AG04449 (cell line): ENCODE measurements around the gene DAB2IP.
A peak's percentile ranks its signal among the peaks of the same experiment; 100 is the strongest.

Experiments used
- CTCF ChIA-PET: fragments of 350-600 bp; formaldehyde crosslinking; extraction: SDS; loops from one replicate; lab custom pipeline; 2021; ENCODE audit warnings: antibody characterized with exemption; lab: Yijun Ruan, JAX
- POLR2A ChIA-PET: fragments of 400-600, 350-600 bp; formaldehyde crosslinking; extraction: SDS; loops from one replicate; lab custom pipeline; 2020; ENCODE audit warnings: antibody characterized with exemption, inconsistent platforms; lab: Yijun Ruan, JAX
- DNase-seq: peaks from one replicate; pipeline ENCODE4 v3.0.0-alpha.2; 2010; ENCODE audit warnings: low read depth, low spot score
- H3K4me3 ChIP-seq: 2 replicates; pipeline ENCODE4 v1.5.1; 2011; ENCODE audit warnings: low read depth, mild to moderate bottlenecking, control low read depth, low read length
- TF ChIP-seq, protein P1 (sequence below): IDR thresholded peaks from one replicate; pipeline ENCODE4 v1.5.1; 2011; ENCODE audit warnings: mild to moderate bottlenecking, moderate library complexity, low read length, control low read depth, inconsistent platforms; ENCODE audit not compliant: insufficient read depth; ENCODE audit errors: missing control alignments

Gene DAB2IP

DNA sequence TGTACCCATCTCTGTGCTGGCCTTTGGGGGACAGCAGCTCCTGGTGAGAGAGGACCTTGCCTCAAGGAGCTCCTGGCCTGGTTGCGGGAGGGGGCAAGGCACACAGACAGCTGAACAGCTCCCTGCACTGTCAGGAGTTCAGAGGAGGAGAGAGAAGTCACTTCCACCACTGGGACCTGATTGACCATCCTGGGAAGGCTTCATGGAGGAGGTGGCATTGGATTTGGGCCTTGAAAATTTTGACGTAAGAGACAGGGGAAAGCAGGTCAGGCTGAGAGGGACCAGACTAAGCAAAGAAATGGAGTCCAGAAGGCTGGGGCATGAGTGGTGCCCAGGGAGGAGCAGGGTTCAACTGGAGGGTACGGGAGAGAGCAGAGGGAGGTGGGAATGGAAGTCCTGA is 20.3 kb upstream of the DAB2IP start:
- CTCF ChIA-PET, result interaction anchor here (0.8 to 1.8 kb wide), 4 partner anchors 9 to 14 kb away, joined by 3 to 6 read pairs (median 4); no protein-coding TSS in a partner anchor

DNA sequence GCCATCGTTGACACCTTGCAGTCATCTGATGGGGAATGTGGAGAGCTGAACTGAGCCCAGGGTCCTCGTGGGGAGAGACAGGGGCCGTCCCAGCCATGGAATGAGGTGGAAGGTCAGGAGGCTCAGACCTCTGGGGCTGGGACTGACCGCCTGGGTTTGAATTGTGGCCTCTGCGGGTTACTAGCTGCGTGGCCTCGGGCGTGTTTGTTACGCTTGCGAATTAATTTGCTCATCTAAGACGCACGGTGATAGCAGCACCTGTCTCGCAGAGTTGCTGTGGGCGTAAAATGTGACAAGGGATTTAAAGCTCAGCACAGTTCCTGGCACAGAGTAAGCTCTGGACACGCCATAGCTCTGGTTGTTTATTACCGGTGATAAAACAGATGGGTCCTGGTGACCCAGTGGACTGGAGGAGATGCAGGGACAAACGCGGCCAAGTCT is 19.4 kb upstream of the DAB2IP start:
- POLR2A ChIA-PET, result no interaction called here

More for the DNA sequence above, 20.3 kb upstream of the DAB2IP start:
- no peak overlapping the region for H3K4me3 ChIP-seq
- TF ChIP-seq, protein P1, sequence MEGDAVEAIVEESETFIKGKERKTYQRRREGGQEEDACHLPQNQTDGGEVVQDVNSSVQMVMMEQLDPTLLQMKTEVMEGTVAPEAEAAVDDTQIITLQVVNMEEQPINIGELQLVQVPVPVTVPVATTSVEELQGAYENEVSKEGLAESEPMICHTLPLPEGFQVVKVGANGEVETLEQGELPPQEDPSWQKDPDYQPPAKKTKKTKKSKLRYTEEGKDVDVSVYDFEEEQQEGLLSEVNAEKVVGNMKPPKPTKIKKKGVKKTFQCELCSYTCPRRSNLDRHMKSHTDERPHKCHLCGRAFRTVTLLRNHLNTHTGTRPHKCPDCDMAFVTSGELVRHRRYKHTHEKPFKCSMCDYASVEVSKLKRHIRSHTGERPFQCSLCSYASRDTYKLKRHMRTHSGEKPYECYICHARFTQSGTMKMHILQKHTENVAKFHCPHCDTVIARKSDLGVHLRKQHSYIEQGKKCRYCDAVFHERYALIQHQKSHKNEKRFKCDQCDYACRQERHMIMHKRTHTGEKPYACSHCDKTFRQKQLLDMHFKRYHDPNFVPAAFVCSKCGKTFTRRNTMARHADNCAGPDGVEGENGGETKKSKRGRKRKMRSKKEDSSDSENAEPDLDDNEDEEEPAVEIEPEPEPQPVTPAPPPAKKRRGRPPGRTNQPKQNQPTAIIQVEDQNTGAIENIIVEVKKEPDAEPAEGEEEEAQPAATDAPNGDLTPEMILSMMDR, result no peak
- no peak for DNase-seq
- POLR2A ChIA-PET, result no interaction called here

GRCh38 chr9:121633119-121633714 is 18.2 kb upstream of the DAB2IP start:
- CTCF ChIA-PET, result interaction anchor here (0.6 to 2.1 kb wide), 4 partner anchors 8 to 87 kb away, joined by 3 to 6 read pairs (median 4); no protein-coding TSS in a partner anchor
- no peak for DNase-seq
- TF ChIP-seq, protein P1, result no peak
- POLR2A ChIA-PET, result no interaction called here
- H3K4me3 ChIP-seq, result no peak overlapping the region

More for the DNA sequence above, 19.4 kb upstream of the DAB2IP start:
- TF ChIP-seq, protein P1, result no peak
- CTCF ChIA-PET, result interaction anchor here (0.8 to 2.1 kb wide), 4 partner anchors 9 to 86 kb away, joined by 3 to 6 read pairs (median 5); no protein-coding TSS in a partner anchor
- no peak for DNase-seq
- no peak overlapping the region for H3K4me3 ChIP-seq

DNA sequence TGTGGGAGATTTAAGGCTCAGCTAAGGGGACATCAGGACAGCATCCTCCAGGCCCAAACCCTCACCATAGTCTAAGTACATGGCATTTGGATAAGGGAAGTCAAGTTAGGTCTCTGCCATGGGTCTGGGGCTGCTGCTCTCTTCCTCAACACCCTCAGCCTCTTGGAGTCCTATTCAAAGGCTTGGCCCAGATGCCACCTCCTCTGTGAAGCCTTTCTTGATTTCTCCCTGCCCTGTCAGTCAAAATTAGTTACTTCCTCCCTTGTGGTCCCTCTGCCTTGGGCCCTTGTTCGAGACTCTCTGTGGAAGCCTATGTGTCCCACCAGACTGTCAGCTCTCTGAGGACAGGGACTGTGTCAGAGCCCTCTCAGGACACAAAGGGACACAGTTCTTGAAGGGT is 17.7 kb upstream of the DAB2IP start:
- H3K4me3 ChIP-seq, result no peak overlapping the region
- ChIA-PET CTCF (interaction anchor here (0.6 to 2.1 kb wide), 4 partner anchors 10 to 409 kb away, joined by 3 to 6 read pairs (median 3); no protein-coding TSS in a partner anchor), POLR2A (no interaction called here)
- TF ChIP-seq, protein P1, result no peak
- DNase-seq, result no peak

DNA sequence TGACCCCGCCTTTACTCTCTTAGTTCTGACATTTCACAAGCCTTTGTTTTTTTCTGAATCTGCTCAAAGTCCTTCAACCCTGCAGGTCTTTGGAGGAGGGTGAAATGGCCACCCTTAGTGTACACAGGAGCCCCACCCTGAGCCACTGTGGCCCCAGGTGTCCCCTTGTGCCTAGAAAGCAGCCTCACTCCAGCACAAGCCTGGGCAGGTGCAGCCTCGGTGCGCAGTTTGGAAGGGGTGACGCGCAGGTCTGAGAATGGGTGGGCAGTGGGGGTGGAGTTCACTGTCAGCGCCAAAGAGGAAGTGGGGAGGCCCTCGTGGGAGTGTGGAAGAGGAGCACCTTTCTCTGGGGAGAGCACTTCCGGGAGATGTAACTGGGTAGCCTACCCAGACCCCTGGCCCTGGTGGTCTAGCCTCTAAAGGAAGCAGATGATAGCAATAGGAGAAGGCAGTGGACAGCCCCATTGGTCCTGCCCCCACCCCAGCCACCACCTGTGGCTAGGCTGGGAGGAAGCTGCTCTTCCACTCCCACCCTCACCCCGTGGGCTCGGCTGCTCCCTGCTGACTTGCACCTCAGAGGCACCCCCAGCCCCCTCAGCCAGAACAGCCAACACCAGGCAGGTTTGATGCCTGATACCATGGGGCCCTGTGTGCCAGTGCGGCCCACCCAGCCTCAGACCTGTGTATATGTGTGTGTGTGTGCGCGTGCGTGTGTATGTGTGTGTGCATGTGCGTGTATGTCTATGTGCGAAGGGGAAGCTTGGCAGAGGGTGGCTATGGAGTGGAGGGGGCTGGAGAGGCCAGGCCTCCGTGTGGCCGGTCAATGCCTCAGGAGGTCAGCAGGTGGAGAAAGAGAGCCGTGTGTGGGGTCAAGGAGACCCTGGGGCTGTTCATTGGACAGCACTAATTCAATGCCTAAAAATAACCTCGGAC is 16.8 kb upstream of the DAB2IP start:
- ChIA-PET CTCF (interaction anchor here (0.7 to 1.9 kb wide), 5 partner anchors 14 to 408 kb away, joined by 3 to 5 read pairs (median 4); no protein-coding TSS in a partner anchor), POLR2A (no interaction called here)
- no peak for DNase-seq
- TF ChIP-seq, protein P1, result peak; percentile 47
- H3K4me3 ChIP-seq, result no peak overlapping the region

DNA sequence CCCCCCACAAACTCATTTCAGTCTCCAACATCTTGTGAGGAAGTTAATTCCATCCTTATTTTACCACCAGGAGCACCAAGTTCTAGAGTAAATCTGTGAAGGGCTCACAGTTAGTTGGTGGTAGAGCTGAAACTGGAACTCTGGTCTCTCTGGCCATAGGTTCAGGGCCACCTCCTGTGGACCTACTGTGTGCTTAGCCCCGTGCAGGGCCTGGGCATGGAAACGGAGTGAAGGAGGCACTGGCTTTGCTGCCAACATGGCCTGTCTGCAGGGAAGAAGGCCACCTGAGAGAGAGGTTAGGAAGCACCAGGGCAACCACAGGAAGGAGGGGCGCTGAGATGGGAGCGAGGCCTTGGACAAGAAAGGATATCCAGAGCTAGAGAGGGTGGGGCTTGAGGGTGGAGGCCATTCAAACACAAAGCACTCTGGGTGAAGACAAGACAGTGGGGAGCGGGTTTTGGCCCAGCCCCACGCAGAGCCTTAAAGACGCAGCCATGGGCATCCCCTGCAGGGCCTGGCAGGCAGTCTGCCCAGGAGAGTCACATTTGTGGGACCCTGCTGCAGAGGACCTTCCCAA is 16.0 kb upstream of the DAB2IP start:
- ChIA-PET CTCF (interaction anchor here (0.7 to 1.9 kb wide), 6 partner anchors 9 to 362 kb away, joined by 3 to 9 read pairs (median 4); no protein-coding TSS in a partner anchor), POLR2A (no interaction called here)
- TF ChIP-seq, protein P1, result no peak
- no peak for DNase-seq
- H3K4me3 ChIP-seq, result no peak overlapping the region
